ENCODE results near the gene BACE2.
"Not testable (repeated sequence)": the region's sequence is repeated elsewhere in the genome, so short reads cannot be mapped to it uniquely, and the experiment has no call there.

Gene BACE2

GRCh38 chr21:41186755-41187536 lies 19.0 kb downstream of the BACE2 start:
- no peak for DNase-seq

GRCh38 chr21:41187537-41188025 lies 19.6 kb downstream of the BACE2 start:
- no peak for DNase-seq

- DNase-seq = no peak
Measured at GRCh38 chr21:41188486-41189149, 20.7 kb downstream of the BACE2 start.

DNA sequence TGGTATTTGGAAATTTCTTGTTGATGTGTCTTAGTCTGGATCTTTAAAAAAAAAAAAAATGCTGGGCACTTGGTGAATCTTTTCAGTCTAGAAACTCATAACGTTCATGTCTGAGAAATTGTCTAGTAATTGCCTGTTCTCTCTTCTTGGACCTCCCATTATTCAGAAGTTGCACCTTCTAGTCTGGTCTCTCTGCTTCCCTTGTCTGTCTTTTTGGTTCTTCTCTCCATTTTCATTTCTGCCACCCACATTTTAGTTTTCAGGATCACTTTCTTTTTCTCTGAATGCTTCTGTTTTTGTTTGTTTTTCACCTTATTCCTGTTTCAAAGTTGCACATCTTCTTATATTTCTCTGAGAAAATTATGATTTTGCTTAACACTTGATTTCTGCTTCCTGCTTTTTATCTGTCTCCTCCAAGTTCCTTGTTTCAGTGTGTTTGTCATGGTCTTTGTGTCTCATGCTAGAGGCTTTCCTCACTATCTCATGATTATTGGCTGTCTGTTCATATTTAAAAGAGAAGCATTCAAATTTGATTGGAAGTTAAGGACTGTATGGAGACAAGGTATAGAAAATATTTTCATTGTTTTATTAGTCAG lies 21.3 kb downstream of the BACE2 start:
- DNase-seq = peak; percentile 18

- DNase-seq = not testable (repeated sequence)
Measured at GRCh38 chr21:41192552-41192951, 24.6 kb downstream of the BACE2 start.

DNA sequence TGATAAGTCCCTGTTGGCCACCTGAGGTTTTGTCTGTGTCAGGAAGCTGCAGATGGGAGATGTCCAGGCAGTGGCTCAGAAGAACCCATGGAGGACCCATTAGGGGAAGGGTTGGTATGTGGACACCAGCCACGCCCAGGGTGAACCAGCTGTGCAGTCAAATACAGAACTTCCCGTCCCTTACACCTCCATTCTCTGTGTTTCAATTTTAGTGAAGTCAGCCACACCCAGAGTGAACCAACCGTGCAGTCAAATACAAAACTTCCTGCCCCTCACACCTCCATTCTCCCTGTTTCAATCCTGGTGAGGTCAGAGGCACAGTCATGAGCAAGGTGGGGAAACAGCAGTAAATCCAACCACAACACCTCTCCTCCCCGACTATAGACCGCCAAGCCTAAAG lies 27.4 kb downstream of the BACE2 start:
- DNase-seq = no peak

GRCh38 chr21:41196993-41197392 lies 29.0 kb downstream of the BACE2 start:
- DNase-seq = no peak

GRCh38 chr21:41197582-41197981 lies 29.6 kb downstream of the BACE2 start:
- DNase-seq = no peak

DNA sequence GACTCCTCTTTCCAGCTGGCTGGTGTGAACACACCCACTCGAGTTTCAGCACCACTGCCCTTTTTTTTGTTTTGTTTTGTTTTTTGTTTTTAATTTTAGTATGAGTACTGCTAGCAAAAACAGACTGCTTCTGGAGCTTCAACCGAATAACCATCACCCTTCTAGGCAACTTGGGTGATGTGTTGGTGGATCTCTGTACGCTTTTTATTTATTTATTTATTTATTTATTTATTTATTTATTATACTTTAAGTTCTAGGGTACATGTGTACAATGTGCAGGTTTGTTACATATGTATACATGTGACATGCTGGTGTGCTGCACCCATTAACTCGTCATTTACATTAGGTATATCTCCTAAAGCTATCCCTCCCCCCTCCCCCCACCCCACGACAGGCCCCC lies 30.7 kb downstream of the BACE2 start:
- DNase-seq = not testable (repeated sequence)

DNA sequence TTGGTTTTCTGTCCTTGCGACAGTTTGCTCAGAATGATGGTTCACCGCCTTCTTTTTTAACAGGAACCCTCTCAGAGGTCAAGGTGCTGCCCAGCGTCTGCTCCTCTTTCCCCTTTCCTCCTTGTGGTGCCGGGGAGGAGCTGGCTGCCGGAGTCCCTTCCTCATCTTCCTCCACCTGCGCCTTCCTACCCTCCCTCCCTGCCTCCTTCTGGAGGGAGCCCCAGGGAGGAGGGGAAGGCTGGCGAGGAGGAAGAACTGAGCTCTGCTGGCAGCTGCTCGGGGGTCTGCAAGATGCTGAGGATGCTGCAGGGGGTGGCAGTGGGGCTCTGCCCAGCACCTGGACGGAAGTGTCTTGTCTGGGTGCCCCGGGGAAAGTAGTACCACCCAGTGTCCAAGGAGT lies 31.2 kb downstream of the BACE2 start:
- DNase-seq = no peak

DNA sequence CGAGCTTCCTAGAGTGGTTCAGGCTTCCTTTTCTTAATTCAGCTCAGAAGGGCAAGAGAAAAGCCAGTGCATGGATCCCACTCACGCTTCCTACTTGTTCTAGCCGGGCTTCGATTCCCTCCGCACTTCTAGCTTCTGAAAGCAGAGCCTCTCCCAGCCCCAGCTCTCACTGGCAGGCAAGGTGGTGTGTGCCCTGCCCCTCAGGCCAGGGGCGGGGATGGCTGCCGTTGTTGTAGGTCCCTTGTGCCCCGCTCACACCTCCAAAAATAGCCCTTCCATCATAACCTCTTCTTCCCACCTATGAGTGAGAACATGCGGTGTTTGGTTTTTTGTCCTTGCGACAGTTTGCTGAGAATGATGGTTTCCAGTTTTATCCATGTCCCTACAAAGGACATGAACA lies 31.6 kb downstream of the BACE2 start:
- no peak for DNase-seq

DNA sequence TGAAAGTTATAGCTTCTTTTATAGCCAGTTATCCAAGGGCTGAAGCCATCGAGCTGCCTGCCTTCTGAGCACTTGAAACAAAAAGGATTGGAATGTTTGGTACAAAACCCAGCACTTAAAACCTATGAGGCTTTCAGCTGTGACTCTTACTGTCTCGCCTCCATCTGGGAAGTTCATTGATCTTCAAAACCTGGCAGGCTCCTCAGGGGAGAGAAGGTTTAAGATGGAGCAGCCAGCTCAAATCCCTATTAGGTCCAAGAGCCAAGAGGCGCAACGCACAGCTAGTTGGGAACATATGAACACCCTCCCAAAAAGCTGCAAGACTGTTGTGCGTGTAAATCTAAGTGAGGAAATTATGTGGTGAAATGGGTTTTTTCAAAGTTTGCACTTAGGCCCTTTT lies 33.4 kb downstream of the BACE2 start:
- no peak for DNase-seq

DNA sequence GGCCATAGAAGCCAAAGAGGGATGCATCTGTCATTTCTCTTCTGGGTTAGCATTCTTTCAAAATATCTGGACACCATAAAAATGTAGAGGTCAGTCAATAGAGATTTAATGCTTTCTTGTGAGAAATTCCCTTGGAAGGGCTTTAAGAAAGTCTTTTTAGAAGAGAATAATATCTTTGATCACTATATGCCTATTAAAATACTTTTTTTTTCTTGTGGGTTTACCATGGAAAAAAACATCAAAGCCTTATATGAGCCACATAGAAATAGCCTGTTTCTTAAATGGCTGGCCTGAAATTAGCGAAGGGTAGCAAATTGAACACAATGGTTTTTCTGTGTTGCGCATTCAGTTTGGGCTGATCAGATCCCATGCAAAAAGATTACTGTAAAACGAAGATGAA lies 36.8 kb downstream of the BACE2 start:
- no peak for DNase-seq

- DNase-seq = peak; percentile 37
Measured at GRCh38 chr21:41207401-41208375, 39.7 kb downstream of the BACE2 start.

DNA sequence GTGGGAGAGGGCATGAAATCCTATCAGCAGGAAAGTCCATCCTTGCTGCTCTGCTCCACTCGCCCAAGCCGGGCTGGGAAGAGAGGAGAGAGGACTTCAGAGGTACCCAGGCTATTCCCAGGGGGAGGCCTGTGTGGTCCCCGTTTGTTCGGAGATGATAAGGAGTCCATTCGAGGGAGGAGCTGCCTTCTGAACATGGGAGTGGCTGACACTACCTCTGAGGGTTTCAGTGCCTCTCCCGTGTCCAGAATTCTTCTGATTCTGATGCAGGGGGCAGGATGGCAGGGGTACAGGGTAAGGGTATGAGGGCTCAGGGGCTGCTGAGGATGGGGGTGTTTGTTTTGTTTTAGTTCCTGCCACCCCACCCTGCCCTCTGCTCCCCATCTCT lies 40.4 kb downstream of the BACE2 start:
- DNase-seq = no peak

DNA sequence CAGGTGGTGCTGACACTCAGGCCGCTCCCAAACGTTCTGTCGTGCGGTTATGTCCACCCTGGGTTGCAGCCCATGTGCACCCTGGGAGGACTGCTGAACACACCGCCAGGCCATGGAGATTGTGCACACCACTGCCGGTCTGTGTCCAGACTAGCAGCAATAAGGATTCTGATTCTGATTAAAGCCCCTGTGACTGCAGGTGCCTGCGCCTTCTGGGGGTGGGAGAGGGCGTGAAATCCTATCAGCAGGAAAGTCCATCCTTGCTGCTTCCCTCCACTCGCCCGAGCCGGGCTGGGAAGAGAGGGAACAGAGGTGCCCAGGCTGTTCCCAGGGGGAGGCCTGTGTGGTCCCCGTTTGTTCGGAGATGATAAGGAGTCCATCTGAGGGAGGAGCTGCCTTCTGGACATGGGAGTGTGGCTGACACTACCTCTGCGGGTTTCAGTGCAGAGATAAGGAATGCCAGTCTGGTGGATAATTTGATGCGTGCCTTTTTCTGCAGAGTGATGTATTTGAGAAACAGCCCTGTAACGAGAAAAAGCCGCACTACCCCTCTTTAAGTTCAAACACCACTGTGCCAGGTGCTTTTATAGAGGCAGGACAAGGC lies 41.2 kb downstream of the BACE2 start:
- DNase-seq = peak; percentile 46

DNA sequence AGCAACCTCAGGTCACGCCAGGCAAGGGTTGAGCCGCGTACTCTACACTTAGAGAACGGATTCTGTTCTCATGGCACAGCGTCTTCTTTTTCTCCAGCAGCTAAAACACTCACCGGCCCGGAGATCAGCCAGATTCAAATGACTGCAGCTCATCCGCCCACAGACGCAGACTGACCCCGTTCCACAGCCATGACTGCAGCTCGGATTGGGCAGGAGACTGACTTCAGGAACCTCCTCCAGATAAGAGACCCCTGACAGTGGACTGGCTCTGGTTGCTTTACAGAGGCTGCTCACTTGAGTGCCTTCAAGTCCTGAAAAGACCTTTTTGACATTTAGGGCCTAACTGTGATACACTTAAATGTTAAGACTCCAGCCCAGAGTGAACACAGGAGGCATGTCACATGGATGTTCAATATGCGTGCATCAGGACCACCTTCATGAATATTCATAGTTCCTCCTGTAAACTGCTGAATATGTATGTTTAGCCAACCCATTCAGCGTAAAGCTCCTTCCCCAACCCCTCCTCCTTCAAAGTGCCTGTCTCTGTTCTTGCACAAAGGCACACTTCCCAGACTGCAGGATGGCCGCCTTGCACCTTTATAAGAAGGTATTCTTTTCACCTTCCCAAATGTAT lies 42.6 kb downstream of the BACE2 start:
- no peak for DNase-seq

DNA sequence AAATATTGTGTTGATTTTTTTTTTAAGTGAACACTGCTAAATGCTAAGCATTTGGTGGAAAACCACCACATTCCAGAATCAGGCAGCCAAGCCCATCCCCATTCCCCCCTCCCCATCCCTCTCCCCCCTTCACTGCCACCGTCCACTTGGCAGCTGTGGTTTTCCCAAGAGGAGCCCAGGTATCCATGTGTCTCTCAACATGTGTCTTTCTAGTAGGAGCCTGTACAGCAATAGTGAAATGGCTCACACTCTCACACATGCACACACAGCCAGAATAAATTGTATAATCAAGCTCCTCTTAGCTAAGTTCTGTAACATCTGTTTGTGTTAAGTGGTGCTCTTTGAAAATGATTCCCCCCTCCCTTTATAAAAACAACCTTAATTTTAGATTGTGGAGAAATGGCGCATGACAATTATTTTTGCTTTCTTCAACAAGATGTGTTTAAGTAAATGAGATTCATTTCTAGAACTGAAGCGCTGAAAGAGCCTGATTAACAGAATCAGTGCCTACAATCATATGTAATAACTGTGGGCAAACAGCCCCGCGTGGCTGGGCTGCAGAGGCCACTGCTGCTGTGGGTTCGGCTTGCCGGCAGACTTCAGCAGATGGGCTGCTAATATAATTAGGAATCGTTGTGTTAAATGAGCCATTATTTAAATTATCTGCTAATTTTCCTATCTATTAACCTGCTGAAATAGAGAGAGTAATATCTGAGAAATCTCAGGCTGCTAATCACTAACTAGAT lies 43.3 kb downstream of the BACE2 start:
- no peak for DNase-seq

DNA sequence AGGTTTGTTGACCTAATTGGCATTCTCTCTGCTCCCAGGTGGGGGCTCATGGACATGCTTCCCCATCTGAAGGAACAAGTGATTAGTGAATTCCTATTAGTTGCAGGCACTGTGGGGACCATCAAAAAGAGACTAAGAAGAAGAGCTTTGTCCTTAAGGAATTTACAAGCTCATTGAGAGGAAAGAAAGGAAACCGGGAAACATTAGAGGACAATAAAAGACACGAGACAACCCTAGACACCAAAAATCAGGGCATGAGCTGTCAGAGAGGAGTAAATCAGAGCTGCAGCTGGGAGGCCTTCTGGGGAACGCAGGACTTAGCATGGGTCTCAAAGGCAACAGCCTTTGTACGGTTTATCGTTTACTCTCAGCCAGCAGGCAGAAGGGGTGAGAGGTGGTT lies 45.1 kb downstream of the BACE2 start:
- no peak for DNase-seq

DNA sequence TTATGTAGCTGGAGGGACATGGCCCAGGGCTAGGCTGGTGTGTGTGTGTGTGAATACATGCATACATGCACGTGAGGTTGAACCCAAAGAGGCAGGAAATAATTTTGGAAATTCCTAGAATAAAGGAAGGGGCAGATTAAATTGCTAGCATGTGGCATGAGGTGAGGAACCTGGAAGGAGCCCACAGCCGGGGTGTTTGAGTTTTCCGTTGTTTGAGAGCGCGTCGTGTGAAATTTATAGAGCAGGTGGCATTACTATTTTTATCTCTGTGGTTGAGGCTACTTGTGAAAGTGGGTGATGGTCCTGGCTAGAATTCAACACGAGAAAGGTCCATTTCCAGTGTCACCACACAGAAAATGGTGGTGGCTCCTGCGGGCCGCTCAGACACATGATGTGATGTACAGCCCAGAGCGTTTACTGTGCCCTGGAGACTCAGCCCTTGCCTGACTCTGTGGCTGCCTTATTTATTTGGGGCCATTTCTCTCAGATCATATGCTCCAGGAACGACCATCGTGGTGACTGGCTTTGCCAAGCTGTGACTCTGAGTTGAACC lies 48.0 kb downstream of the BACE2 start:
- no peak for DNase-seq

- no peak for DNase-seq
Measured at GRCh38 chr21:41216486-41216885, 48.5 kb downstream of the BACE2 start.
